HFF-Myc (cell line): ENCODE data around the gene ESPNL.

Experiments
- DNase-seq: peaks from one replicate; pipeline ENCODE4 v3.0.0-alpha.2; 2011; ENCODE audit warnings: low read depth; ENCODE audit errors: extremely low read depth
- H3K4me3 ChIP-seq: replicated peaks from 2 replicates; pipeline ENCODE4 v1.5.1; 2011; ENCODE audit warnings: low read depth, mild to moderate bottlenecking, control low read depth, low read length
- CTCF ChIP-seq: IDR thresholded peaks from 2 replicates; pipeline ENCODE4 v1.5.1; 2012; ENCODE audit warnings: mild to moderate bottlenecking, low read depth, low read length, control low read depth; ENCODE audit errors: missing control alignments

The ESPNL gene

GRCh38 chr2:238067939-238068338 is 32.2 kb upstream of the ESPNL start:
- H3K4me3 ChIP-seq, result no peak overlapping the region
- TF ChIP-seq CTCF, result no peak
- DNase-seq, result no peak

- H3K4me3 ChIP-seq, result no peak overlapping the region
- TF ChIP-seq CTCF, result no peak
- DNase-seq, result no peak
Measured at GRCh38 chr2:238069021-238069709, 31.0 kb upstream of the ESPNL start.

GRCh38 chr2:238069877-238070276 is 30.3 kb upstream of the ESPNL start:
- no peak overlapping the region for H3K4me3 ChIP-seq

GRCh38 chr2:238075397-238075796 is 24.7 kb upstream of the ESPNL start:
- H3K4me3 ChIP-seq, result no peak overlapping the region
- no peak for TF ChIP-seq CTCF
- DNase-seq, result no peak

More at GRCh38 chr2:238069877-238070276, 30.3 kb upstream of the ESPNL start:
- no peak for DNase-seq
- no peak for TF ChIP-seq CTCF

- no peak for TF ChIP-seq CTCF
- no peak for DNase-seq
- H3K4me3 ChIP-seq, result no peak overlapping the region
Measured at GRCh38 chr2:238077292-238077691, 22.8 kb upstream of the ESPNL start.

GRCh38 chr2:238079874-238080327 is 20.2 kb upstream of the ESPNL start:
- no peak for TF ChIP-seq CTCF
- no peak for DNase-seq
- H3K4me3 ChIP-seq, result no peak overlapping the region

- DNase-seq, result no peak
- no peak for TF ChIP-seq CTCF
- no peak overlapping the region for H3K4me3 ChIP-seq
Measured at GRCh38 chr2:238080518-238080917, 19.6 kb upstream of the ESPNL start.
